ENCODE results near the gene PRDM16.

Gene PRDM16

GRCh38 chr1:3314491-3315381 is 245.7 kb downstream of the PRDM16 start:
- DNase-seq: no peak

- no peak for DNase-seq
Measured at GRCh38 chr1:3315399-3316339, 246.7 kb downstream of the PRDM16 start.

- peak in 1 of 2 donors; percentile 19 for DNase-seq
Measured at GRCh38 chr1:3316340-3316943, 247.4 kb downstream of the PRDM16 start.

- DNase-seq: no peak
Measured at GRCh38 chr1:3317456-3317855, 248.5 kb downstream of the PRDM16 start.

- DNase-seq: no peak
Measured at GRCh38 chr1:3318329-3318728, 249.3 kb downstream of the PRDM16 start.

- peak; percentile 23 to 36 for DNase-seq
Measured at GRCh38 chr1:3319874-3320245, 250.9 kb downstream of the PRDM16 start.

GRCh38 chr1:3320246-3321152 is 251.5 kb downstream of the PRDM16 start:
- no peak for DNase-seq

GRCh38 chr1:3321559-3322449 is 252.8 kb downstream of the PRDM16 start:
- DNase-seq: no peak

GRCh38 chr1:3322450-3323020 is 253.5 kb downstream of the PRDM16 start:
- no peak for DNase-seq

GRCh38 chr1:3323021-3323795 is 254.2 kb downstream of the PRDM16 start:
- no peak for DNase-seq

- DNase-seq: no peak
Measured at GRCh38 chr1:3323796-3324703, 255.0 kb downstream of the PRDM16 start.

- DNase-seq: no peak
Measured at GRCh38 chr1:3324704-3325535, 255.9 kb downstream of the PRDM16 start.

GRCh38 chr1:3326516-3327388 is 257.7 kb downstream of the PRDM16 start:
- DNase-seq: no peak

- DNase-seq: no peak
Measured at GRCh38 chr1:3327389-3327702, 258.3 kb downstream of the PRDM16 start.

GRCh38 chr1:3327936-3328590 is 259.1 kb downstream of the PRDM16 start:
- DNase-seq: no peak

- no peak for DNase-seq
Measured at GRCh38 chr1:3329640-3330281, 260.8 kb downstream of the PRDM16 start.

Data from CD4-positive, alpha-beta T cell treated with Interleukin-4 for 1 hour (primary cell).